22Rv1 (cell line): Measurements from ENCODE around the gene MN1.

Experiments
- CTCF ChIP-seq: fragments of 450-650 bp; IDR thresholded peaks from 2 replicates; pipeline ENCODE4 v1.5.1; 2017; ENCODE audit warnings: mild to moderate bottlenecking
- ZFX ChIP-seq: fragments of 450-650 bp; IDR thresholded peaks from 2 replicates; pipeline ENCODE4 v1.6.1; 2017; ENCODE audit warnings: antibody characterized with exemption, borderline replicate concordance

GRCh38 chr22:27794226-27794625 is 7.3 kb downstream of the MN1 start:
- TF ChIP-seq CTCF (no peak), ZFX (no peak)
